HL-60/S4 (cell line): ENCODE data around the gene WDR45B.

Experiments used
- in situ Hi-C: fragments of 300-500 bp; cut with MboI; formaldehyde crosslinking; loops from 2 replicates; pipeline ENCODE4 v1.14.3; 2022; ENCODE audit warnings: low sequenced_read_pairs

The WDR45B gene

GRCh38 chr17:82648165-82648668, at the start of gene WDR45B:
TSS of gene WDR45B (minus strand) at chr17:82648444. CDS start at chr17:82648340, 104 bp downstream.
- in situ Hi-C loops: no loop called here

- in situ Hi-C loops: no loop called here
These were observed 49.5 kb upstream of the WDR45B start for GRCh38 chr17:82697808-82698064.

- in situ Hi-C loops: no loop called here
These were observed 48.9 kb upstream of the WDR45B start for GRCh38 chr17:82696916-82697807.

GRCh38 chr17:82696259-82696658, 48.0 kb upstream of the WDR45B start:
- in situ Hi-C loops: no loop called here

DNA sequence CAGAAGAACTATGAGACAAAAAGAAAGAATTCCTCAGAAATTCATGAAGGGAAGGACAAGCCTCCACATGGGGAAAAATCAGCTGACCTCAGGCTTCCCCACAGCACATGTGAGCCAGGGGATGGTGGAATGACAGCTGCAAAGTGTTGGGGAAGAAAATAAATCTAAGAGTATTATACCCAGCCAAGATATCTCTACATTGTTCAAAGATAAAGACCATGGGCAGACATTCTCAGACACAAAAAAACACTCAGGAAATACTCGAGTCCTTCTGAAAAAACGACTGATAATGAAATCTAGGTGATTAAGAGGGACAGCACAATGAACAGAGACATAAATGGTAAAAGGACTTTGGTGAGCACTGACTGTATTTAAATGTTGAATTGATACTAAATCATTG, 46.4 kb upstream of the WDR45B start:
- in situ Hi-C loops: no loop called here

DNA sequence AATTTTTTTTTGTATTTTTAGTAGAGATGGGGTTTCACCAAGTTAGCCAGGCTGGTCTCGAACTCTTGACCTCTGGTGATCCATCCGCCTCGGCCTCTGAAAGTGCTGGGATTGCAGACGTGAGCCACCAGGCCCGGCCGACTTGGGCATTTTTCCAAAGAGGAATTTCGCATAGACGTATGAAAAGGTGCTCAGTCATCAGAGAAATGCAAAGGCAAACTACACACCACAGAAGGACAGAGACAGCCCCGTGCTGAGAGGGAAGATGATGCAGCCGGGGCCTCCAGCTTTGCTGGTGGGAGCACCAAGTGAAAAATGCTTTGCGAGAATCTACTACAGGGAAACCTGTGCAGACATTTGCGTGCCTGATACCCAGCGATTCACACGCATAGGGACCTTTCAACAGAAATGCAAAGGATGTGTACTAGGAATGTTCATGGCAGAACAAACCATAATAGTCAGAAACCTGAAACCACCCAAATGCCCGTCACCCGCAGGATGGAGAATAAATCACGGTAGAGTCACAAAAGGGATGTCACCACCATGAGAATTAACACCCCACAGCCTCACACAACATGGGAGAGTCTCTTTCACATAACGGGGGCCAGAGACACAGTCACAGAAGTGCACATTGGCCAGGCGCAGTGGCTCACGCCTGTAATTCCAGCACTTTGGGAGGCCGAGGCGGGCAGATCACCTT, 45.1 kb upstream of the WDR45B start:
- in situ Hi-C loops: no loop called here

DNA sequence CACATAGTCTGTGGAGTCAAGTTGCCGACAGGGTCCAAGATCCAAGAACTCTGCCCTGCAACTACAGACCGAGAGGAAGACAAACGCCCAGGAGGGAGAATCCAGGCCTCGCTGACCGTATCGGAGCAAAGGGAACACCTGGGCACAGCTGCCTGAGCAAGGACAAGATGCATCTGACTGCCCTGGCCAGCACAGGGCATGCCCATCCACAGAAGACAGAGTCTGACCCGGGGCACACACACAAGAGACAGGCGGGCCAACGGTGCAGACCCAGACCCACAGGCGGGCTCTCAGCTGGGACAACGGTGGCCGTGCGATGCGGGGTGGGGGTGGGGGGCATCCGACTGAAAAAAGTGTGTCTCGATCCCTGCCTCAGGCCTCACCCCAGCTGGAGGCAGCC, 44.0 kb upstream of the WDR45B start:
- in situ Hi-C loops: no loop called here

DNA sequence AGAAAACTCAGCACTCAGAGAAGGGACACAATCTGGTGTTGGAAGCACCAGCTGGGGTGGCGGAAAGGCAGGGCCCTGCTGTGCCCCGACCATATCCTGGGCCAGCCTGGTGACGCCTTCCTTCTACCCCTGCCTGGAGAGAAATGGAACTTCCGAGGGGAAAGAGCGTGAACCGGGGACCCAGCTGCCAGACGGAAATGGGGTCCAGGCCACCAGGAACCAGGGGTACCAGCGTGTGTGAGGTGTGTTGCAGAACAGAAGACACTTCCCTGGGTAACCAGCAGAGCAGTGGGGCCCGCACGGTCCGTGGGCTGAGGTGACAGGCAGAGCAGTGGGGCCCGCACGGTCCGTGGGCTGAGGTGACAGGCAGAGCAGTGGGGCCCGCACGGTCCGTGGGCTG, 43.5 kb upstream of the WDR45B start:
- in situ Hi-C loops: no loop called here

DNA sequence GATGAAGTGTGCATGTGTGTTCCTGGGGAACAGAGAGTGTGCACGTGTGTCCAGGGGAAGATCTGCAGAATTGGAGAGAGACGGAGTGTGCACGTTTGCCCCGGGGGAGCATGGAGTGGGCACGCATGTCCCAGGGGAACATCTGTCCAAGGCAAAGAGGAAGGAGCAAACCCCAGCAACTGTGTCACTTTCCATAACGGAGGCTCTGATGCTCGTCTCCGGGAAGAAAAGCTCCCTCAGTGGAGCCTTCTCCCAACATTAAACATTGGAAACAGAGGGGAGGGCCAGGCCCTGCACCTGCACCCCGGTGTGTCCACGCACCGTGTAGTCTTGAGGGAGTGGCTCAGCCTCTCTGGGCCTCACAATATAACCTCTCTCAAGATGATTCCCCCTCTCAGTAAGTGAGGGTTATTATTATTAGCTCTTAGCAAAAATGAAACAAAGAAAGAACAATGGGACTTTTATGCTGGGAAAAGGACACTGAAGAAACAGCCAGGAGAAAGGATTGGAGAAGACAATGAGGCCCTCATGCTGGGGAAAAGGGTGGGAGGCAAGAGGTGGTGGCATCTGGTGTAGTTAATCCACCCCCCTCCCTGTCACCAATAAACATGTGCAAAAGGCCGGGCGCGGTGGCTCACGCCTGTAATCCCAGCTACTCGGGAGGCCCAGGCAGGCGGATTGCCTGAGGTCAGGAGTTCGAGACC, 42.7 kb upstream of the WDR45B start:
- in situ Hi-C loops: no loop called here

DNA sequence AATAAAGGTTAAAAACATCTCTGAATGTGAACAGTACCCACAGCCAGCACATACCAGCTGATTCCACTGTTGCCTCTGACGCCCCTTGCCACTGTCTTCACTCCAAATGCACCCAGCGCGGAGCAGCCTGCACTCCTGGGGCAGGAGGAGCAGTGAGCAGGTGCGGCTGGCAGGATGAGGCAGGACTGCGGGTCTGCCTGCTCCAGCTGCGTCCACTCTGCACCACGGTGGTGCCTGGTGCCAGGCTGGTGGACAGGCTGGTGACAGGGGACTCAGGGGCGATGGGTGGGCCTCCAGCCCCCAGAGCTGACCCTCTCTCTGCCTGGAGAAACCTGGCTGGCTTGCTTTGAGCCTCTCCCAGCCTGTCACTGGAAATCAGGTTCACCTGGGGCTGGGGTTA, 40.8 kb upstream of the WDR45B start:
- in situ Hi-C loops: no loop called here

GRCh38 chr17:82687871-82688270, 39.6 kb upstream of the WDR45B start:
- in situ Hi-C loops: no loop called here

GRCh38 chr17:82687375-82687861, 39.2 kb upstream of the WDR45B start:
- in situ Hi-C loops: no loop called here

- in situ Hi-C loops: no loop called here
These were observed 38.4 kb upstream of the WDR45B start for GRCh38 chr17:82686366-82687324.

DNA sequence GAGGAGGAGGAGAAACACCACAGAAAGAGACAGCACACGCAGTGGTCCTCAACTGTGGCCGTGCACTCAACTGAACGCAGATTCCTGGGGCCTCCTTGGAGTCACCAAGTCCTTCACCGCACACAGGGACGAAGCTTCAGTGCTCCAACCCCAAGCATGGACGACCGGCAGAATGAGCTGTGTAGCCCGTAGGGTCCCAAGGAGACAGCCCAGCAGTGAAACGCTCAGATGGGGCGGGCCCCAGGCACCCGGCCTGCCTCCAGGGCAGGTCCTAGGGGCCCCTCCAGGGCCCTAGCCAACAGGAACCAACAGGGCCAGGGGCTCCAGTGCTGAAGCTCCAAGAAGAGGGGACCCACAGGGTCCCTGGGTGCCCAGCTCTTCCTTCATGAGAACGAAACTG, 37.0 kb upstream of the WDR45B start:
- in situ Hi-C loops: no loop called here

DNA sequence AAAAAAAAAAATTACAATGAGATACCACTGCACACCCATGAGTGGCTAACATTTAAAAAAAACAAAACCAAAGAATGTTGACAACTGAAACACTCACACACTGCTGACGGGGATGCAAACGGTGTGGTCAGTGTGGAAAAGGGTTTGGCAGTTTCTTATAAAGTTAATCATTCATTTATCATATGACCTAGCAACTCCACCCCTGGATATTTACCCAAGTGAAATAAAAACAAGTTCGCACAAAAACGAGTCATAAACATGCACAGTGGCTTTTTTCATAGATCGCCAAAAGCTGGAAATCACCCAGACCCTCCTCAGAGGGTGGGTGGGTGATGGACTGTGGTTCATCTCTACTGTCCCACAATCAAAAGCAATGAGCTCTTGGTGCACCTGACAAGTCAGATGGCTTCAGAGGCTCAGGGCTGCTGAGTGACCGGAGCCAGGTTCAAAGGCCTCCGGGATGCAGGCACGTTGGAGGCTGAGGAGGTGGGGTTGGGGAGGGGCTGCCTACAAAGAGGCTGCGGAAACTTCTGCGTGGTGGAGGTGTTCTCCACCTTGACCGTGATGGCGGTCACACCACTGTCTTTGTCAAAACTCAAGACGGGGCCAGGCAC, 36.1 kb upstream of the WDR45B start:
- in situ Hi-C loops: no loop called here

- in situ Hi-C loops: no loop called here
These were observed 35.3 kb upstream of the WDR45B start for GRCh38 chr17:82683534-82683933.

- in situ Hi-C loops: no loop called here
These were observed 33.3 kb upstream of the WDR45B start for GRCh38 chr17:82681547-82681946.

GRCh38 chr17:82679586-82680465, 31.6 kb upstream of the WDR45B start:
- in situ Hi-C loops: no loop called here
